GM21619 (cell line): ENCODE measurements around the gene ADAM22.
A peak's percentile ranks its signal among the peaks of the same experiment; 100 is the strongest.

Source experiments
- ATAC-seq: cut with Tn5 transposase; IDR thresholded peaks from one replicate; pipeline ENCODE4 v1.9.1; 2021; ENCODE audit not compliant: unreplicated experiment

ADAM22 gene

DNA sequence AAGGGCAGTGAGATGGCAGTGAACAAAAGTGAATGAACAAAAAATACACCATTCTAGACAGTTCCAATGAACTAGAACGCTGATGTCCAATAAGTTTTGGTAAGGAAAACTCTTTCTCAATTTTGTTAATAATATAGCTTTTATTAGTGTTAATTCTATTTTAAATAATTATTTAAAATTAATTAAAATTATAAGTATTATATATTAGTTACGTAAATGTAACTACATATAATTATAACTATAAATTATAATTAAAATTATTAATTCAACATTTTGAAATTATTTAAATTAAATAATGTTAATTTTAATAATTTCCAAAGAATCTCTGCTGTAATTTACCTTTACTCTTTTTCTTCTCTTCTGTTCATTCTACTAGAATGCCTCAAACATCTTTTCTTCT lies 280.4 kb downstream of the ADAM22 start:
- no peak for ATAC-seq

- no peak for ATAC-seq
Measured at GRCh38 chr7:88215295-88215694, 281.2 kb downstream of the ADAM22 start.

GRCh38 chr7:88216276-88216675 lies 282.2 kb downstream of the ADAM22 start:
- ATAC-seq, result no peak

DNA sequence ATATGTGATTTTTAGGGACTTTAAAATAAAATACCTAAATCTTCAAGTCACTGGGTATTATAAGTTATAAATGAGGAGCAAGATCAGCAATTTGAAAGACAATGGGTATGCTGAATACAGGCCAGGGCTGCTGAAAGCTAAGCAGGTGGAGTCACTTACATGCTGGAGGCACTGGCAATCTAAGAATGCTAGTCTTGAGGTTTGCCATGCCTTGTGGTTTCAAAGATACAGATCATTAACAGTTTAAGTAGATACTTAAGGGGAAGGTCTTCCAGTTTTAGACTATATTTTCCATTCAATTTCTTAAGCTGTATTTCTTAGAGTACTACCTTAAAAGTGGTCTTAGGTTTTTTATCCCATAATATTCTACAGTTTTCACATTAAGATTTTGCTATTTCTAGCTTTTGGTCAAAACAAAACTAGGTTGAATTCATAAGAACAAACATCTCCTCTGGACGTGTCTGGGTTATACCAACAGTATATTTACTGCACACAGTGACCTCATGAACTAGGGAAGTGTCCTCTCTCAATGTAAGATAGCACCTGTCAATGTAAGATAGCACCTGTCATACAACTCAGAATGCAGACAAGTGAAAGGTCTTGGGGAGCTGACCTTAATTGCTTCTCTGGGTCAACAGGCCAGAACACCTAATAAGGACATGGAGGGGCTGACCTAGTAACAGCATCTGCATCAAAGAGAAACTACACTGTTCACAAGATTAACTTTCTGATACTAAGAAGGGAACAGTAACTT lies 283.8 kb downstream of the ADAM22 start:
- peak; percentile 73 for ATAC-seq

DNA sequence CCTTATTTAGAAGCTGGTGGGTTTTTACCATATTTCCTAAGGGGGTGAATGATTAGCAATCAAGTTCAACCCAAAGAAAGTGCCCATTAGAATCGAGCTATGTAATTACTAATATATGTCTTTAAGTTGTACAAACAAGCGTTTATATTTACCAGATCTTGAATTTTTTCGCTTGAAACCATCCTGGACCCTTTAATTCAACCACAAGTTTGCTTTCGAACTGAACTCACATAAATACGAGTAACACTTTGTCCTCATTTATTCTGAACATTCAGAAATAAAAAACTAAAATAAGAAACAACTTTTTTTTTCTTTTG lies 284.3 kb downstream of the ADAM22 start:
- no peak for ATAC-seq

DNA sequence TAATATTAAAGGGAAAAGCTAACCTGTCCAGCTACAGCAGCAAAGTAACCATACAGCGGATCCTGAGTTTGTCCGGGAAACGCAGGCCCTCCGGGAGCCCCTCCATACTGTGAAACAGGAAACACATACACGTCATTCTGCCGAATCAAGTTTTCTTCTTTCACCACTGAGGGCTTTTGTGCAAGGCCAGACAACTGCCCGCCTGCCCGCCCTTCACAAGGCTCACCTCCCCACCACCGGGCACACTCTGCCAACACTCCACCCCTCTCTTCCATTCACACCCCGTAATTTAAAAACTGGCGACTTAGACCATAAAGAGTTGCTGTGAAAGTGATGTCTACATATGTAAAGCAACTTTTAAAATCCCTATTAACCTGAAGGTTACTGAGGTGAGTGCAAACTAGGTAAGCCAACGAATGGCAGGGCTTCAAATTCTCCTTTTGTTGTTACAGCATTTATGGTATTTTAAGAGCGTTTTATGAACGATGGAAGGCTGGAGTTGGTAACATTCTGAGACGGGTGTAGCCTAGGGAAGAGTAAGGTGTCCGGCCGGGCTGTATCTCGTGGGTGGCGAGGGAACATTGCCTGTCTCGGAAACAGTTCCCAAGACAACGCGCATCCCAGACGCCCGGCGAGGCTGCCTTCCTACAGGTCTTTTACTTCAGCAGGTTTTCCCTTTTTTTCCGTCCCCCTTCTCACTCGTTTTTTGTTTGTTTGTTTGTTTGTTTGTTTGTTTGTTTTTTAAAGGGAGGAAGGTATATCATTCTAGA lies 285.0 kb downstream of the ADAM22 start:
- peak; percentile 30 for ATAC-seq

GRCh38 chr7:88219781-88220747 lies 286.0 kb downstream of the ADAM22 start, which contains the start of gene SRI:
Gene SRI (minus strand): TSS chr7:88220038. CDS start chr7:88220026, 12 bp downstream.
- ATAC-seq, result peak; percentile 54

GRCh38 chr7:88223265-88223664 lies 289.2 kb downstream of the ADAM22 start:
- no peak for ATAC-seq

GRCh38 chr7:88224601-88225275 lies 290.7 kb downstream of the ADAM22 start:
- ATAC-seq, result no peak

DNA sequence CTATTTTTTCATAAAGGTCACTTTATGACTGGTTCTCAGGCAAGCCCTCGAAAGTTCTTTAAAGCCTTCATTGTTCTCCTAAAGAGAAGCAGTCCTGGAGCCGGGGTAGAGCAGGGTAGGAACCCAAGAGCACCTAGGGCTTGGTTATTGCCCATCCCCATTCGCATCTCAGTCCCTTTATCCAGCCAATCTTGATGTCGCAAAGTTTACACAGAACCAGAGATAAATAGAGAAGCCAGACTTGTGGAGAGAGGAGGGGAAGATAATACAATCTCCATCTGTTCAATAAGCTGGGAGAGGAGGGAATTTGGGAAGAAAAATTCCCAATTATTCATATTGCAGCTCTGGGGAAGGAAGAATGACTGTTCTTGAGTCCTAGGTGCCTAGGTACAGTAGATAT lies 292.1 kb downstream of the ADAM22 start:
- no peak for ATAC-seq

- ATAC-seq, result no peak
Measured at GRCh38 chr7:88226886-88227516, 292.9 kb downstream of the ADAM22 start.

DNA sequence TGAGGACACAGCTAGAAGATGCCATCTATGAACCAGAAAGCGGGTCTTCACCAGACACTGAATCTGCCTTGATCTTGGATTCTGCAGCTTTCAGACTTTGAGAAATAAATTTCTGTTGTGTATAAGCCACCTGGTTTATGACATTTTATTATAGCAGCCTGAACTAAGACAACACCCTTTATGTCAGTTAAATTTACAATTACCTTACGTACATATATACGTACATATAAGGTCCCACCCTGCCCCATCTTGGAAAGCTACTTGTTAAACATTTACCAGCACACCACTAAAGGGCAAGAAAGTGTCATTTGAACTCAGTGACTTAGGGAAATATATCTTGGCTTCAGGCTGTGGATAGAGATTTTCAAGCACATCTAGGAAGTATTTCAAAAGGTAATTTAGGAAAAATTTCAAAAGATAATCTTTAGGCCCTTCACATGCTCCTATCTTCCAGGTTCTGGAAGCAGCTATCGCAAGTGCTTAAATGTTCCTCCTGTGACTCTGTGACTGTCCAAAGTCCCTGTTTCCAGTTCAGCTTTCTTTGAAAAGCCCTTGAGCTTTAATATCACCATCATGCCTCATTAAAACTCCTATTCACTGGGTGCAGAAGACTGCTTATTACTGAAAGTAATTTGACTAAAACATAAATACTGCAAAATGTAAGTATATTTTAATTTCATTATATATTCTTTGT lies 295.4 kb downstream of the ADAM22 start:
- no peak for ATAC-seq

- ATAC-seq, result no peak
Measured at GRCh38 chr7:88230646-88231045, 296.6 kb downstream of the ADAM22 start.

GRCh38 chr7:88233828-88234227 lies 299.8 kb downstream of the ADAM22 start:
- no peak for ATAC-seq

DNA sequence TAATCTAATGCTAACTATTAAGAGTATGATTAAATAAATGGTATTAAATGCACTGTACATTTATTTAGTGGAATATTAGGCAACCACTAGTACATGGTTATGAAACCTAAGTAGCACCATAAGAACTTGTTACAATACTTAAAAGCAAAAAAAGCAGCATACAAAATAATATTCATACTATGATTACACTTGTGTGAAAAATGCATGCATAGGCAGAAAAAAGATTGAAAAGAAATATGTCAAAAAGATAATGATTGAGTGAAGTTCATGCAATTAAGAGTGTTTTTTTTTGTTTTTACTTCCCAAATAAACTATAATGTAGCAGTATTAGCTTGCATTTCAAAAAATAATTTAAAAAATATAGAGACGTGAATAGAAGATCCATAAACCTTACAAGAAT lies 305.8 kb downstream of the ADAM22 start:
- no peak for ATAC-seq

GRCh38 chr7:88243345-88243909 lies 309.4 kb downstream of the ADAM22 start:
- ATAC-seq, result peak; percentile 80

DNA sequence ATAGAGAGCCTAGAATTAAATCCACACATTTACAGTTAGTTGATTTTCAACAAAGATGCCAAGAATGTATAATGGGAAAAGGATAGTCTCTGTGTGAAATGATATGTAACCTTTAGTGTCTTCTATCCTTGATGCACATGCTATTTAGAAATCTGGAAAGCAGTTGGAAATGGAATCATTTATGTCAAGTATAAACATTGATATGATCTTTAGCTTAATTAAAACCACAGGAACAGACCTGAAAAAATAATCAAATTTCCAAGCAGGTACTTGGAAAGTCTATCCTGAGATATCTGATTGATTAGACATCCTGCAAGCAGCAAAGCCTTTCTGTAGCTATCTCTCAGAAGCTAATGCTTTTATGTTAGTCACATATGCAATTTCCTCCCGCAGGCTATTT lies 310.2 kb downstream of the ADAM22 start:
- ATAC-seq, result no peak
